K562 (cell line): ENCODE data around the gene ATF6B. TPM values are rescaled to one million over a fixed set of nuclear protein-coding genes. Genes with fewer than 3 reads are reported as not detected.
A peak's percentile ranks its signal among the peaks of the same experiment; 100 is the strongest.

Experiments used
- ARID1B ChIP-seq: fragments of 450-650 bp; IDR thresholded peaks from 2 replicates; pipeline ENCODE4 v1.6.1; 2016; ENCODE audit warnings: antibody characterized with exemption, mild to moderate bottlenecking, inconsistent platforms
- ARID3B ChIP-seq: fragments of 250-450 bp; sonication (Bioruptor Pico); IDR thresholded peaks from 2 replicates; pipeline ENCODE4 v1.4.0; 2020; ENCODE audit warnings: borderline replicate concordance
- CCAR2 ChIP-seq: fragments of 200-400 bp; formaldehyde crosslinking; IDR thresholded peaks from 2 replicates; pipeline ENCODE4 v1.6.1; 2017; ENCODE audit warnings: mild to moderate bottlenecking, low read depth, low read length
- CEBPB ChIP-seq: fragments of 450-650 bp; IDR thresholded peaks from 2 replicates; pipeline ENCODE4 v1.6.1; 2016; ENCODE audit warnings: missing genetic modification characterization, missing compliant biosample characterization
- CTBP1 ChIP-seq: fragments of 450-650 bp; IDR thresholded peaks from 2 replicates; pipeline ENCODE4 v1.6.1; 2016; ENCODE audit warnings: borderline replicate concordance
- E2F3 ChIP-seq: fragments of 250-450 bp; sonication (Bioruptor Pico); IDR thresholded peaks from 2 replicates; pipeline ENCODE4 v1.4.0; 2020; ENCODE audit warnings: mild to moderate bottlenecking
- FOXA1 ChIP-seq: fragments of 450-650 bp; IDR thresholded peaks from 2 replicates; pipeline ENCODE4 v1.6.1; 2016; ENCODE audit warnings: mild to moderate bottlenecking, borderline replicate concordance
- GTF3C2 ChIP-seq: IDR thresholded peaks from 3 replicates; pipeline ENCODE4 v1.6.1; 2011; ENCODE audit warnings: borderline replicate concordance, mild to moderate bottlenecking, moderate library complexity; ENCODE audit not compliant: insufficient read length; ENCODE audit errors: extremely low read depth
- NR0B1 ChIP-seq: fragments of 450-650 bp; IDR thresholded peaks from one replicate; pipeline ENCODE4 v1.6.1; 2018; ENCODE audit warnings: mild to moderate bottlenecking, moderate library complexity; ENCODE audit not compliant: partially characterized antibody
- RAD21 ChIP-seq, 2 experiments: fragments of 250-450 bp in 1 of 2; fragments of 450-650 bp in 1 of 2; sonication (Bioruptor Pico) in 1 of 2; formaldehyde crosslinking in 1 of 2; IDR thresholded peaks in 1 of 2; conservative IDR thresholded peaks in 1 of 2; 2 replicates each; pipeline versions ENCODE4 v1.4.0 to v1.8.0; 2020 to 2022; ENCODE audit warnings: mild to moderate bottlenecking in 2 of 2, moderate library complexity in 1 of 2
- SP1 ChIP-seq: sonication (generic); formaldehyde crosslinking; IDR thresholded peaks from 2 replicates; pipeline ENCODE4 v1.8.1; 2022; ENCODE audit warnings: mild to moderate bottlenecking, missing genetic modification reagents
- STAT6 ChIP-seq: sonication (generic); formaldehyde crosslinking; IDR thresholded peaks from 2 replicates; pipeline ENCODE4 v1.8.1; 2023; ENCODE audit warnings: mild to moderate bottlenecking, missing genetic modification reagents
- ZNF134 ChIP-seq: fragments of 250-450 bp; sonication (Bioruptor Pico); conservative IDR thresholded peaks from 2 replicates; pipeline ENCODE4 v1.4.0; 2020
- ZNF253 ChIP-seq: fragments of 250-450 bp; sonication (Bioruptor Pico); conservative IDR thresholded peaks from 2 replicates; pipeline ENCODE4 v1.6.1; 2021; ENCODE audit warnings: mild to moderate bottlenecking
- ZNF263 ChIP-seq: sonication (generic); formaldehyde crosslinking; IDR thresholded peaks from 2 replicates; pipeline ENCODE4 v1.8.0; 2022; ENCODE audit warnings: mild to moderate bottlenecking, missing genetic modification reagents, borderline replicate concordance
- ZNF436 ChIP-seq: fragments of 250-450, 450-650 bp; sonication (Bioruptor Pico); formaldehyde crosslinking; IDR thresholded peaks from 2 replicates; pipeline ENCODE4 v1.7.0; 2020; ENCODE audit warnings: mild to moderate bottlenecking
- ZNF644 ChIP-seq: fragments of 200-800 bp; sonication (Bioruptor generic); IDR thresholded peaks from 2 replicates; pipeline ENCODE4 v1.6.1; 2016; ENCODE audit warnings: low read depth, missing genetic modification characterization, missing compliant biosample characterization
- polyA plus RNA-seq, 8 experiments: library from polyadenylated mRNA; depleted of rRNA in 4 of 8; stranded (reverse) in 5 of 8; unstranded in 3 of 8; fragments of >200 nt; fragmentation: Nextera tagmentation in 2 of 8; fragmentation: Illumina TruSeq in 1 of 8; extraction: Ambion mirVana in 2 of 8; extraction: Trizol in 1 of 8; gene quantifications; 2 replicates each; pipeline versions ENCODE4 v1.2.1 to v1.2.3, GENCODE V29; 2011 to 2014; ENCODE audit warnings: inconsistent platforms in 1 of 8, missing spikeins in 1 of 8
- total RNA-seq, 7 experiments: library from RNA; depleted of rRNA in 6 of 7; stranded (reverse); fragments of >200 nt in 6 of 7; fragmentation: Illumina TruSeq in 2 of 7; extraction: Trizol in 2 of 7; gene quantifications; 2 replicates each; pipeline versions ENCODE4 v1.2.1 to v1.2.3, GENCODE V29; 2011 to 2021; ENCODE audit warnings: low replicate concordance in 1 of 7
- TF ChIP-seq, protein P1 (sequence below): fragments of 250-450 bp; sonication (Bioruptor Pico); IDR thresholded peaks from 2 replicates; pipeline ENCODE4 v1.5.0; 2020; ENCODE audit warnings: mild to moderate bottlenecking

ATF6B gene
- total and polyA plus RNA-seq, 9 of the 15 experiments (the other 6 are each of a cell fraction or from before 2014, with no cell fraction given), result 20.7 to 131 (median 31.7) TPM

DNA sequence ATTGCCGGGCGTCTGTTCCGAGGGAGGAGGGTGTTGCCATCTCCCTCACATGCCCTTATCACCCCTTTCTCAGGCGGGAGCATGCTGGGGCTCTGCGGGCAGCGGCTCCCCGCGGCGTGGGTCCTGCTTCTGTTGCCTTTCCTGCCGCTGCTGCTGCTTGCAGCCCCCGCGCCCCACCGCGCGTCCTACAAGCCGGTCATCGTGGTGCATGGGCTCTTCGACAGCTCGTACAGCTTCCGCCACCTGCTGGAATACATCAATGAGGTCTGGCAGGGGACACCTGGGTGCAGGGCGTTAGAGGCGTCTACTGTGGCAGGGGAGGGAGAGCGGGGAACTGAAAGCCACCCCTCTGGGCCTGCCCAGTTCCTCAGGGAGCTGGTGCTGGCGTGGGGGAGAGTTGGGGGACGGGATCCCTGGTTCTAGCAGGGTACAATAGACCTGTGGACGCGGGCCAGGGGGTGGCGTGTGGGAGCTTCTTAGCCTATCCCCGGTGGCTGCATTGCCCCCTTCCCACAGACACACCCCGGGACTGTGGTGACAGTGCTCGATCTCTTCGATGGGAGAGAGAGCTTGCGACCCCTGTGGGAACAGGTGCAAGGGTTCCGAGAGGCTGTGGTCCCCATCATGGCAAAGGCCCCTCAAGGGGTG, 26.6 kb upstream of the ATF6B start (continued):
- TF ChIP-seq ARID3B (no peak), FOXA1 (no peak), STAT6 (CRISPR knock-in tag) (no peak), CCAR2 (no peak), ARID1B (peak; percentile 63; the same call in 1 of the 2 replicates), CEBPB (no peak), E2F3 (CRISPR knock-in tag) (no peak; the same call in 1 of the 2 replicates), ZNF644 (tag) (no peak), ZNF253 (CRISPR knock-in tag) (no peak), NR0B1 (no peak), ZNF436 (CRISPR knock-in tag) (no peak), ZNF134 (CRISPR knock-in tag) (no peak), SP1 (no peak), ZNF263 (CRISPR knock-in tag) (peak; percentile 66), RAD21 (CRISPR knock-in tag; conservative IDR thresholded peaks at IDR 0.05 in 1 of 2, IDR thresholded peaks at IDR 0.05 in 1 of 2) (peak; percentile 90 to 93), CTBP1 (peak; percentile 84), GTF3C2 (no peak)
- TF ChIP-seq, protein P1, sequence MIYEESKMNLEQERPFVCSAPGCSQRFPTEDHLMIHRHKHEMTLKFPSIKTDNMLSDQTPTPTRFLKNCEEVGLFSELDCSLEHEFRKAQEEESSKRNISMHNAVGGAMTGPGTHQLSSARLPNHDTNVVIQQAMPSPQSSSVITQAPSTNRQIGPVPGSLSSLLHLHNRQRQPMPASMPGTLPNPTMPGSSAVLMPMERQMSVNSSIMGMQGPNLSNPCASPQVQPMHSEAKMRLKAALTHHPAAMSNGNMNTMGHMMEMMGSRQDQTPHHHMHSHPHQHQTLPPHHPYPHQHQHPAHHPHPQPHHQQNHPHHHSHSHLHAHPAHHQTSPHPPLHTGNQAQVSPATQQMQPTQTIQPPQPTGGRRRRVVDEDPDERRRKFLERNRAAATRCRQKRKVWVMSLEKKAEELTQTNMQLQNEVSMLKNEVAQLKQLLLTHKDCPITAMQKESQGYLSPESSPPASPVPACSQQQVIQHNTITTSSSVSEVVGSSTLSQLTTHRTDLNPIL (CRISPR knock-in tag), result no peak
